SU-DHL-6 (cell line): ENCODE measurements around the gene ZNF548.

Experiments
- EZH2phosphoT487 ChIP-seq: fragments of 200-600 bp; sonication (generic), shearing (Covaris generic); conservative IDR thresholded peaks from 2 replicates; pipeline ENCODE4 v1.6.1; 2018; ENCODE audit warnings: mild to moderate bottlenecking, antibody characterized with exemption, low read length, moderate library complexity, mixed read lengths
- TF ChIP-seq, protein P1 (sequence below): fragments of 200-600 bp; sonication (generic); IDR thresholded peaks from one replicate; pipeline ENCODE4 v1.5.1; 2017; ENCODE audit warnings: antibody characterized with exemption, mild to moderate bottlenecking, low read length, moderate library complexity; ENCODE audit not compliant: insufficient read depth, poor library complexity, severe bottlenecking

DNA sequence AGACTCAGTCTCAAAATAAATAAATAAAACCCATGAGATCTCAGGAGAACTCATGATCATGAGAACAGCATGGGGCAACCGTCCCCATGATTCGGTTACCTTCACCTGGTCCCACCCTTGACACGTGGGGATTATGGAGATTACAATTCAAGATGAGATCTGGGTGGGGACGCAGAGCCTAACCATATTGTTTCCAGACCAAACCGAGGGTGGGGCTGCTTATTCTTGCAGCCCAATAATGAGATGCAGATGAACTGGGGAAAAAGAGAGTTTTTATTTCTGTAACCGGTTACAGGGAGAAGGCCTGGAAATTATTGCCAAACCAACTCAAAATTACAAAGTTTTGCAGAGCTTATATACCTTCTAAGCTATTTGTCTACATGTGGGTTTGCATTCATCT lies 13.5 kb upstream of the ZNF548 start:
- TF ChIP-seq, protein P1, sequence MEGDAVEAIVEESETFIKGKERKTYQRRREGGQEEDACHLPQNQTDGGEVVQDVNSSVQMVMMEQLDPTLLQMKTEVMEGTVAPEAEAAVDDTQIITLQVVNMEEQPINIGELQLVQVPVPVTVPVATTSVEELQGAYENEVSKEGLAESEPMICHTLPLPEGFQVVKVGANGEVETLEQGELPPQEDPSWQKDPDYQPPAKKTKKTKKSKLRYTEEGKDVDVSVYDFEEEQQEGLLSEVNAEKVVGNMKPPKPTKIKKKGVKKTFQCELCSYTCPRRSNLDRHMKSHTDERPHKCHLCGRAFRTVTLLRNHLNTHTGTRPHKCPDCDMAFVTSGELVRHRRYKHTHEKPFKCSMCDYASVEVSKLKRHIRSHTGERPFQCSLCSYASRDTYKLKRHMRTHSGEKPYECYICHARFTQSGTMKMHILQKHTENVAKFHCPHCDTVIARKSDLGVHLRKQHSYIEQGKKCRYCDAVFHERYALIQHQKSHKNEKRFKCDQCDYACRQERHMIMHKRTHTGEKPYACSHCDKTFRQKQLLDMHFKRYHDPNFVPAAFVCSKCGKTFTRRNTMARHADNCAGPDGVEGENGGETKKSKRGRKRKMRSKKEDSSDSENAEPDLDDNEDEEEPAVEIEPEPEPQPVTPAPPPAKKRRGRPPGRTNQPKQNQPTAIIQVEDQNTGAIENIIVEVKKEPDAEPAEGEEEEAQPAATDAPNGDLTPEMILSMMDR: no peak
- TF ChIP-seq EZH2phosphoT487: no peak
